NCI-H524 treated with DMSO at 0.1 percent for 48 hours (cell line): ENCODE data around the gene RFESD.

Experiments
- DNase-seq: peaks from one replicate; lab custom pipeline; 2025; lab: John Stamatoyannopoulos, UW

The RFESD gene

GRCh38 chr5:95646569-95647431 lies at the start of gene RFESD:
TSS of gene RFESD (plus strand) at chr5:95646777. CDS start at chr5:95652272, 5,495 bp downstream.
- DNase-seq: peak; percentile 47

DNA sequence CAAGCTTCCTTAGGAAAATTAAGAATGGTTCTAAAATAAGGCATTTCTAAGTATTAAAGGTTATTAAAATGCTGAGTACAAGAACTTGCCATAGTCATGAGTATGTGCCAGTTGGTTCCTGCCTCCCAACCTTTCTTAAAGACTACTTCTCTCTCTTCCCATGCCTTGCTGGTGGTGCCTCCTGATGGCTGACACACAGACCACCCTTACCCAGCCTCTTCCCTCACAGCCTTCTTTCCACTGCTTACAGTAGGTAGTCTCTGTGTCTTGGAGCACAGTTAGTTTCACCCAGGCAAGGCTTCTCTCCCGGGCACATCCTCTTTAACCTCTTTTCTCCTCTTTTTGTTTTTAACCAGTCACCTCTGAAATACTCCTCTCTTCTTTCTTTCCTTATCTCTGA lies 47.3 kb upstream of the RFESD start:
- DNase-seq: no peak

DNA sequence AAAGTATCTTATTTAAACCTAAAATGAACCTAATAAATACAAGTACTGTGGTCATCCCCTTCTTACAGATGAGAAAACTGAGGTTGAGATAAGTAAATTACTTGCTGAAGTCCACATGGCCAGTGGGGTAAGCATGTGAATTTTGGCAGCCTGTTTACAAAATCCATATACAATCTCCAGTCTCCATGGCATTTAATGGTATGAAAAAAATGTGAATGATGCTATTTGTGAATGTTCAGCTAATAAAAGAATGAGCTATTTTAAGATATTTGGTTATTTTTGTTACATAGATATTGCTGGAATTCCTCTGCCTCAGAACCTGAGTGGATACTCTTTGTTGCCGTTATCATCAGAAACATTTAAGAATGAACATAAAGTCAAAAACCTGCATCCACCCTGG lies 46.0 kb upstream of the RFESD start:
- DNase-seq: no peak

- DNase-seq: no peak
Observed at GRCh38 chr5:95605786-95606185, 40.8 kb upstream of the RFESD start.

- DNase-seq: no peak
Observed at GRCh38 chr5:95606419-95606818, 40.2 kb upstream of the RFESD start.

DNA sequence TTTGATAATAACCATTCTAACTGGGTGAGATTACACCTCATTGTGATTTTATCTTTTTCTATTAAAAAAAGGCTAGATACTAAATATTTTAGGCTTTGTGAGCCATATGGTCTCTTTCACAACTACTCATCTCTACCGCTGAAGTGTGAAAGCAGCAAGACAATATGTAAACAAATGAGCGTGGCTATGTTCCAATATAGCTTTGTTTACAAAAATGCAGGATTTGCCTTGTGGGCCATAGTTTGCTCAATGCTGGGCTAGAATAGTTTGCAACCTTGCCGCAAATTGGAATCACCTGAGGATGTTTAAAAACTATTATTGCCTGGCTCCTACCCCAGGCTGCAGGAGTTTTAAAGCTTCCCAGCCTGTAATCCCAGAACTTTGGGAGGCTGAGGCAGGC lies 36.9 kb upstream of the RFESD start:
- no peak for DNase-seq

GRCh38 chr5:95610546-95610945 lies 36.0 kb upstream of the RFESD start:
- no peak for DNase-seq

DNA sequence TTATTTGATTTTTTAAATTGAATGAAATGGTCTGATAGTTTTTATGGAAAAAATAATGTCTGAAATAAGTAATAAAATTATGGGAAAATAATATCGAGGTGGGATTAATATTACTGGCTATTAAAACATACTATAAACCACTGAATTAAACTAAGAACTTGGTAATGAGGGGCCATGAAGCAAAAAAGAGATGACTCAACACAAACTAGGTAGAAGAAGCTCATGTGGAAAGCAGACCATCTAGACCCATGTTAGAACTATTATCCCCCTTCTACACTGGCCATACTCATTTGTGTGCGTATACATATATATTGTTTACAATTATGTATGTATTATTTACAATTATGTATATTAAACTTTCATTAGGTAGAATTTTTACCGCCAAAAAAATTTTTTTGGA lies 35.2 kb upstream of the RFESD start:
- DNase-seq: no peak

GRCh38 chr5:95613514-95613913 lies 33.1 kb upstream of the RFESD start:
- no peak for DNase-seq

- no peak for DNase-seq
Observed at GRCh38 chr5:95615164-95615467, 31.5 kb upstream of the RFESD start.

GRCh38 chr5:95617057-95617456 lies 29.5 kb upstream of the RFESD start:
- no peak for DNase-seq

- DNase-seq: no peak
Observed at GRCh38 chr5:95619096-95619495, 27.5 kb upstream of the RFESD start.

- no peak for DNase-seq
Observed at GRCh38 chr5:95619514-95620029, 27.0 kb upstream of the RFESD start.

GRCh38 chr5:95620030-95620869 lies 26.3 kb upstream of the RFESD start, which contains the start of gene GPR150:
TSS of gene GPR150 (plus strand) at chr5:95620087. CDS start at chr5:95620276, 189 bp downstream.
- DNase-seq: no peak

DNA sequence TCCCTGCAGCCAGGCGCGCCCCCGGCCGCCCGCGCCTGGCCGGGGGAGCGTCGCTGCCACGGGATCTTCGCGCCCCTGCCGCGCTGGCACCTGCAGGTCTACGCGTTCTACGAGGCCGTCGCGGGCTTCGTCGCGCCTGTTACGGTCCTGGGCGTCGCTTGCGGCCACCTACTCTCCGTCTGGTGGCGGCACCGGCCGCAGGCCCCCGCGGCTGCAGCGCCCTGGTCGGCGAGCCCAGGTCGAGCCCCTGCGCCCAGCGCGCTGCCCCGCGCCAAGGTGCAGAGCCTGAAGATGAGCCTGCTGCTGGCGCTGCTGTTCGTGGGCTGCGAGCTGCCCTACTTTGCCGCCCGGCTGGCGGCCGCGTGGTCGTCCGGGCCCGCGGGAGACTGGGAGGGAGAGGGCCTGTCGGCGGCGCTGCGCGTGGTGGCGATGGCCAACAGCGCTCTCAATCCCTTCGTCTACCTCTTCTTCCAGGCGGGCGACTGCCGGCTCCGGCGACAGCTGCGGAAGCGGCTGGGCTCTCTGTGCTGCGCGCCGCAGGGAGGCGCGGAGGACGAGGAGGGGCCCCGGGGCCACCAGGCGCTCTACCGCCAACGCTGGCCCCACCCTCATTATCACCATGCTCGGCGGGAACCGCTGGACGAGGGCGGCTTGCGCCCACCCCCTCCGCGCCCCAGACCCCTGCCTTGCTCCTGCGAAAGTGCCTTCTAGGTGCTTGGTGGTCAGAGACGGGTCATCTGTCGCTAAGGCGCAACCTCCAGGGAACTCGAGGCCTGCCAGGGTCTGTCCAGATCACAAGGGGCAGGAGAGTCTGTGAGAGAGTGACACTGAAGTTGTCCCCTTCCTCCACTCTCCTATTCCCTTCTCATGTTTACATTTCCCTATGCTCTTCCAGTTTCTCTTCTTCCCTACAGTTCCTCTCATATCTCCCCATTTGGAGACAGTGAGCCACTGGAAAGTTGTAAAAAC lies 25.4 kb upstream of the RFESD start:
- no peak for DNase-seq

DNA sequence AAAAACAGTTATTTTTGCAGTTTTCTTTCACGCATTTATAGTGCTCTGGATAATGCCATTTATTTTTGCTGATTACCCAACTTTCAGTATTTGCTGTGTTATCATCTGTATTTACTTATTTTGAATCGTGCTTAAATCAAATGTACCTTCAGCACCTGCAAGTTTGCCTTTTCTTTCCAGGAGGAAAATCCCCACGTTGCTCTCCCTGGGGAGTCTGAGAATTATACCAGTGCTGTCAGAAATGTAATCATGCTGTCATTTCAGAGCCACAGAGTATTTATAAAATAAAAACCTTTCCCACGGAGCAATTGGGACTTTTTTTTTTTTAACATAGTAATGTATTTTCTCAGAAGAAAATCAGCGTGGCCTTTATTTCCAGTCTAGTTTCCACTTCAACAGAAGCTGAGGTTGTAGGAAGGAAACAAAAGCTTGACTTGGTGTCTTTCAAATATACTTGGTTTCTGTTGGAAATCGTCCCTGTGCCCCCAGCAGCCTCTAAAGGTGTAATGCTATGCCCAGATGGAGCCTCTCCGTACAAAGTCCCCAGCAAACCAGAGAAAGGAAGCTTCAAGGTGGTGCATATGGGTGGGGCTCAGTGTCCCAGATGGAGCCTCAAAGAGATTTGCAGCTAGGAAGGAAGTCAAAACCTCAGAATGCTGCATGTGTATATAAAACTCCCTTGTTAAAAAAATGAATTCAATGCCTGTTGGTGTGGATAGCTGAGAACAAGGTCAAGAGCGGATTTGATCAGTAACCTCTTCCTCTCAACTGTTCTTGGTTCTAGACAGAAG lies 24.5 kb upstream of the RFESD start:
- no peak for DNase-seq

DNA sequence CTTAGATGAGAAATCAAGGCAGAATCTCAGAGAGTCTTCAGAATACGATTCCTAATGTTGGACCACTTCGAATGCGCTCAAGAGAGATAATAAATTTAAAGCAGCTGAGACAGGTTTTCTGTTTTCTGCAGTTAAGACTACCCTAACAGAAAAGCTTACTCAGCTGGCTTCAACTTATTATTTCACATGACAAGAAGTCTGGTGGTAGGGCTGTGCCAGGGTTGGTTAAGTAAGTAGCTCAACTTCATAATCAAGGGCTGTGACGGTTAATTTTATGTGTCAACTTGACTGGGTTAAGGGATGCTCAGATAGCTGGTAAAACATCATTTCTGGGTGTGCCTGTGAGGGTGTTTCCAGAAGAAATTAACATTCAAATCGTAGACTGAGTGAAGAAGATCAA lies 22.9 kb upstream of the RFESD start:
- no peak for DNase-seq

DNA sequence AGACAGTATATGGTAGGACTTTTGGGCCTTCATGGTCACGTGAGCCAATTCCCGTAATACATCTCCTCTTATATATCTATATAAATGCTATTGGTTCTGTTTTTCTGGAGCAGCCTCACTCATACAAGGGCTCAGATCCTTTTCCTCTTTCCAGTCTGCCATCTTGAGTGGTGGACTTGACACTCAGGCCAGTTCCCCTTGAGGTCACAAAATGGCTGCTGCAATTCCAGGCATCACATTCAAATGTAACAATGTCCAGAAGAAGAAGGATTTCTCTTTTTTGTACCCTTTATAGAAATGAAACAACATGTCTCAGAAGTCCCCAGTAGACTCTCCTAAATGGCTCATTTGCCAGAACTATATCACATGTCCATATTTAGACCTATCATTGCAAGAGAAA lies 22.2 kb upstream of the RFESD start:
- DNase-seq: no peak

DNA sequence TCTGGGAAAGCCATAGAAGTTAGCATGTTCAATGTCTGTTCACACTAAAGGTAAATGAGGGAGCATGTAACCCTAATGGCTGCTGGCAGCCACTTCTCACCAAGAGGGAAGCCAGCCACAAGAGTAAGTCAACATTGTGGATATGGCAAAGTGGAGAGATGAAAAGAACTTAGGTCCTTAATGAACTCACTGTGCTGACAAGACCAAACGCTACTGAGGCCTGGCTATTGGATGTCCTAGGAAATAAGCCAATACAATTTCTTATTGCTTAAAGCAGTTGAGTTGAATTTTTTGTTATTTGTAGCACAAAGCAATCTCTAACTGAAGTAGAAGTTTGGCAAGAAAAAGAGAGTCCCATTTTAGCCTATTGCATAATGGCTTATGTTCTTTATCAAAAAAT lies 19.9 kb upstream of the RFESD start:
- no peak for DNase-seq

GRCh38 chr5:95627971-95628810 lies 18.4 kb upstream of the RFESD start:
- DNase-seq: no peak
